Fibroblast of skin of abdomen (primary cell): ENCODE data around the gene UBALD2.
"Not testable (repeated sequence)": the region's sequence is repeated elsewhere in the genome, so short reads cannot be mapped to it uniquely, and the experiment has no call there.

Experiments used
- DNase-seq: peaks from one replicate; pipeline ENCODE4 v3.0.0-alpha.2; 2013

Gene UBALD2

DNA sequence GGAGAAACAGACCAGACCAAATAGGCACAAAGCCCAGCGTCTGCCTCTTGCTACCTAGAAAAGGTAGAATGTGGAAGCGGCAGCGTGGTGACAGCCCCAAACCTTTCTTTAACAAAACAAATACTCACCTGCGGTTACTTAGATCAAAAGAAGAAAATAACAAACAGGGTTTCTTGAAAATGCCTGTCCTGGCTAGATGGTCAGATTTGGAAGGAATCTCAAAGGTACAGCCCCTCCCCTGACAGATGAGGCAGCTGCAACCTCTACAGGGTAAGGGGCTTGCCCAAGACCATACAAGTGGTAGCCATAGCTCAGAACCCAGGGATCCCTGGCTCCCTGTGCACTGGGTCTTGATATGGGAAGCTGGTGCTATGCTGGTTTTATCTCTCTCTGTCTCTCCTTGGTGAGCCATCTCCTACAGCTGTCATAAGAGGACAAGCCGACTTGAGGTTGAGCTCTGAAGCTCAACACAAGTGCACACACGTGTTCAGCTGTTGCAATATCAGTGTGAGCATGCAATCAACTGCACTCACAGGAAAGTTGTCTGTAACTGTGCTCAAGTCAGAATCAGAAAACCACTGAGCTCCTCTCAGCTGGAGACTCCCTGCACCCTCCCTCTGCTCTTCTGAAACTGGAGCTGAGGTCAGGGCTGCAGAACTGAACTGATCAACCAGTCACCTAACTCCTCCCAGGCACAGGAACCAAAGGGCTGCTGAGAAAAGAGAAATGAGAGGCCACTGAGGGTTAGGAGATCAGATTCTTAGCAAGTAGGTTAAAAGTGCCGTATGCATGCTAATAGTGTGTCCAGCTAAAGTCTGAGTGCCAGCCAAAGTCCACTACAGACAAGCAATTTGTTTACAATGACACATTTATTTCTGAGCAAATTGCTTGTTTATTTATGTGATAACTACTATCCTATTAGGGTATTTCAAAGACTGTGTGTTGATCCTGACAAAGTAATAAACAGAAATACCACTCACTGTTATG is 18.8 kb upstream of the UBALD2 start:
- DNase-seq = peak; percentile 57

DNA sequence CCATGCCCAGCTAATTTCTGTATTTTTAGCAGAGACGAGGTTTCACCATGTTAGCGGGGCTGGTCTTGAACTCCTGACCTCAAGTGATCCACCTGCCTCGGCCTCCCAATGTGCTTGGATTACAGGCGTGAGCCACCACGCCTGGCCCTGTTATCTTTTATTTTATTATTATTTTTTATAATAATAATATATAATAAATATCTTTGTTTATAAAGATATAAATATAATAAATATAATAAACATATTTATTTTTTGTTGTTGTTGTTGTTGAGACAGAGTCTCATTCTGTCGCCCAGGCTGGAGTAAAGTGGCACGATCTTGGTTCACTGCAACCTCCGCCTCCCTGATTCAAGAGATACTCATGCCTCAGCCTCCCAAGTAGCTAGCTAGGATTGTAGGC is 17.8 kb upstream of the UBALD2 start:
- DNase-seq = no peak

DNA sequence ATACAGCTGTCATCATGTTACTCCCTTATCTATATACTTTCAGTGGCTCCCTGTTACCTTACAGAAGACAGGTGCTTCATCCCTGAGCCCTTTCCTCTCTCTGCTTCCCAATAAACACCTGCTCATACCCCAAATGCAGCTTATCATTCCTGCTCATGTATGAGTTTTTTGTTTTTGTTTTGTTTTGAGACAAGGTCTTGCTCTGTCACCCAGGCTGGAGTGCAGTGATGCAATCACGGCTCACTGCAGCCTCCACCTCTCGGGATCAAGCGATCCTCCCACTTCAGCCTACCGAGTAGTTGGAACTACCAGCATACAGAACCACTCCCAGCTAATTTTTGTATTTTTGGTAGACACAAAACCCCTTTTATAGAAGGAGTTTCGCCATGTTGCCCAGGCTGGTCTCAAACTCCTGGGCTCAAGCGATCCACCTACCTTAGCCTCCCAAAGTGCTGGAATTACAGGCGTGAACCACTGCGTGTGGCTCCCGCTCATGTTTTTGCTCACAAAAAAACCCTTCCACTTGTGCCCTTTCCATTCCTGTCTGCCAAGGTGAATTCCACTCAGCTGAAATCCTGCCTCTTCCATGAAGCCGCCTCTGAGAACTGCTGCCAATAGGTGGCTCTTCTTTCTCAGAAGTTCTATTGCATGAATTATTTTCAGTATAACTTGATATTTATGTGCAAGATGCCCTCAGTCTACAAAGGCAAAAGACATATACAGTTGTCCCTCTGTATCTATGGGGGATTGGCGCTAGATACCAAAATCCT is 16.9 kb upstream of the UBALD2 start:
- DNase-seq = no peak

GRCh38 chr17:76250141-76250540 is 15.0 kb upstream of the UBALD2 start:
- no peak for DNase-seq

DNA sequence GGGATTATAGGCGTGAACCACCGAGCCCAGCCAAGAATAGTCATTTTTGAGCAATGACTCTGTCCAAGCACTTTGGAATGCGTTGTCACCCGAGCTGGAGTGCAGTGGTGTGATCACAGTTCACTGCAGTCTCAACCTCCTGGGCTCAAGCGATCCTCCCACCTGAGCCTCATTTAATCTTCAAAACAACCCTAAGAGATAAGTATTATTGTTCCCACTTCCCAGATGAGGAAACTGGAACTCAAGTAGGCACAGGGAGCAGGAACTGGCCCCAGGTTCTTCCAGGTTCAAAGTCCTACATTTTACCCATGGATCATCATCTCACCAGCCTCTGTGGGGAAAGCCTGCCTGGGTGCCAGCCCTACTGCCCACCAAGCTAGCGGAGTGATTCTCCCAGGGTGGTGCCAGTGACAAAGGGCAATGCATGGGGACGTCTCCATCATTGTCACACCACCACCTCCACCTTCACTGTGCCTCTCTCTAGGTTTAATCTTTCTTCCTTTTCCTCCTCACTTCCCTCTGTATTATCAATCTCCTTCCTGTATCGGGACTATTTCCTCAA is 13.6 kb upstream of the UBALD2 start:
- DNase-seq = no peak

DNA sequence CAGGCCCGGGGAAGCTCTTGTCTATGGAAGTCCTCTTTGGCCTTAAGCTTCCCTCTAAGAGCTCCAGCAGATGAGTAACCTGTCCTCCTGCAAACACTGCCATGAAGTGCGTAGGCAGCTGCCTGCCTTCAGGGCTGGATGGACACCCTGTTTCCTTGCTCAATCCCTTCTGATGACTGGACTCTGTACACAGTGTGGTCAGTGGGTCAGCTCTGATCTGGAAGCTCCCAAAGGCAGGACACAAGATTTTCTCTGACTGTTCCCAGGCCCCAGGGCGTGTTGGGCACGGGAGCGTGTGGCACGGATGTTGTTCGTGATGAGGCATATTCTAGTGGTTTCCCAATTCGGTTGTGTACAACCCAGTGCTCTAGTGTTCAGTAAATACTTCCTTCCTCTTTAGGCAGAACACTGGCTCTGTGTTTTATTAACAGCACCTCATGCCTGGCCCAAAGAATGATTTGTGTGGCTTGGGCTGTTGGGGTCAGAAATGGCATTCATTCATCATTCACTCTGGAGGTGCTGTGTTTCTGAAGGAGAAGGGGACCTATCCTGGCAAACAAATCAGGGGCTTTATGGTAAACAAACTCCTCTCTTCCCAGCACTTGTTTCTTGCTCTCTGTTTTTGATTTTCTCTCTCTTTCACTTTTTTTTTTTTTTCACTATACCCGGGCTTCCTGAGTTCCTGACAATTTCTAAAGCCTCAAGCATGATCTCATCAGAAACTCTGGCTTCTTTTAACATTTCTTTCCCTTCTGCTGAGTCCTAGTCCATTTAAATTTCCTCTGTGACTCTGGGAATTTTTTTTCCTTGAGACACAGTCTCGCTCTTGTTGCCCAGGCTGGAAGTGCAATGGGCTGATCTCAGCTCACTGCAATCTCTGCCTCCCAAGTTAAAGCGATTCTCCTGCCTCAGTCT is 12.9 kb upstream of the UBALD2 start:
- DNase-seq = peak; percentile 35

- not testable (repeated sequence) for DNase-seq
These were observed 12.0 kb upstream of the UBALD2 start for GRCh38 chr17:76252967-76253766.

DNA sequence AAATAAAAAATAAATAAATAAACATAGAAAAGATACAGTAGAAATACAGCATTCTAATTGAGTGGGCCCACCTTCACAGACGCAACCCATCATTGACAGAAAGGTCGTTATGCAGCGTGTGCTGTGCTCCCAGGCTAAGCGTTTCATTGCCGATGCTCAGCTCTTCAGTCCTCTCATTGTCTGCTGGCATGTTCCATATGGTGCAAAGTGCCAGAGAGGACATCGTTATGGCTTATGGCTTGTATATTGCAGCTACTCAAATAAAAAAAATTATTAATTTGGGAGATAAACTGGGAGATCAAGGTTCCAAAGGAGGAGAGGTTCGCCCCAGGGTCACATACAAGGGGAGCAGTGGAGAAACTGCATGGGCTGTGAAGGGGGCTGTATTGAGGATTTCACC is 11.3 kb upstream of the UBALD2 start:
- no peak for DNase-seq

DNA sequence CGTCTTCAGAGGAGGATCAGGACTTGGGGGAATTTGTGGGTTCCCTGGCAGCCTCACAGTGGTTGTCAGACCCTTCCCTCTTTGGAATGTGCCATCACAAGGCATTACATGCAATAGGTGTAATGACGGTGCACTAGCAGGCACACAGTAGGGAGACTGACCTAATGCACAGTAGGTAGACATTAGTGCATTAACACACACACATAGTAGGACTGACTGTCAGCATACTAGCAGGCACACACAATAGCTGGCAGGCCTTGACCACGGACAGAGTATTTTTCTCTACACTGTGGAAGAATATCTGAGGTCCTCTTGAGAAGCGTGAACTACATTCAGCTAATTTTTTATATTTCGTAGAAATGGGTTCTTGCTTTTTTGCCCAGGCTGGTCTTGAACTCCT is 10.9 kb upstream of the UBALD2 start:
- DNase-seq = no peak

- DNase-seq = no peak
These were observed 9.2 kb upstream of the UBALD2 start for GRCh38 chr17:76255801-76256429.

DNA sequence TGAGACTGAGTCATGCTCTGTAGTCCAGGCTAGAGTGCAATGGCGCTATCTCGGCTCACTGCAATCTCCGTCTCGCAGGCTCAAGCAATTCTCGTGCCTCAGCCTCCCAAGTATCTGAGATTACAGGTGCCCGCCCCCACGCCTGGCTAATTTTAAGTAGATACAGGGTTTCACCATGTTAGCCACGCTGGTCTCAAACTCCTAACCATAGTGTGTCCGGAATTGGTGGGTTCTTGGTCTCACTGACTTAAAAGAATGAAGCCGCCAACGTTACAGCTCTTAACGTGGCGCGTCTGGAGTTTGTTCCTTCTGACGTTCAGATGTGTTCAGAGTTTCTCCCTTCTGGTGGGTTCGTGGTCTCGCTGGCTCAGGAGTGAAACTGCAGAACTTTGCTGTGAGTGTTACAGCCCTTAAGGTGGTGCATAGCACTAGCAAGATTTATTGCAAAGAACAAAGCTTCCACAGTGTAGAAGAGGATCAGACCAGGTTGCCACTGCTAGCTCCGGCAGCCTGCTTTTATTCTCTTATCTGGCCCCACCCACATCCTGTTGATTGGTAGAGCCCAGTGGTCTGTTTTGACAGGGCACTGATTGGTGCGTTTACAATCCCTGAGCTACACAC is 8.6 kb upstream of the UBALD2 start:
- DNase-seq = not testable (repeated sequence)

DNA sequence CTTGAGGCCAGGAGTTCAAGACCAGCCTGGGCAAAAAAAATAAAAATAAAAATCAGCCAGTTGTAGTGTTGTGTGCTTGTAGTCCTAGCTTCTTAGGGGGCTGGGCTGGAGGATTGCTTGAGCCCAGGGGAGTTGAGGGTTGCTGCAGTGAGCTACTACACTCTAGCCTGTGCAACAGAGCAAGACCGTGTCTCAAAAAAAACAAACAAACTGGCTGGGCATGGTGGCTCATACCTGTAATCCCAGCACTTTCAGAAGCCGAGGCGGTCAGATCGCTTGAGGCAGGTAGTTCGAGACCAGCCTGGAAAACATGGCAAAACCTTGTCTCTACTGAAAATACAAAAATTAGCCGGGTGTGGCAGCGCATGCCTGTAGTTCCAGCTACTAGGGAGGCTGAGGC is 4.9 kb upstream of the UBALD2 start:
- no peak for DNase-seq

- no peak for DNase-seq
These were observed 4.5 kb upstream of the UBALD2 start for GRCh38 chr17:76260669-76261068.

DNA sequence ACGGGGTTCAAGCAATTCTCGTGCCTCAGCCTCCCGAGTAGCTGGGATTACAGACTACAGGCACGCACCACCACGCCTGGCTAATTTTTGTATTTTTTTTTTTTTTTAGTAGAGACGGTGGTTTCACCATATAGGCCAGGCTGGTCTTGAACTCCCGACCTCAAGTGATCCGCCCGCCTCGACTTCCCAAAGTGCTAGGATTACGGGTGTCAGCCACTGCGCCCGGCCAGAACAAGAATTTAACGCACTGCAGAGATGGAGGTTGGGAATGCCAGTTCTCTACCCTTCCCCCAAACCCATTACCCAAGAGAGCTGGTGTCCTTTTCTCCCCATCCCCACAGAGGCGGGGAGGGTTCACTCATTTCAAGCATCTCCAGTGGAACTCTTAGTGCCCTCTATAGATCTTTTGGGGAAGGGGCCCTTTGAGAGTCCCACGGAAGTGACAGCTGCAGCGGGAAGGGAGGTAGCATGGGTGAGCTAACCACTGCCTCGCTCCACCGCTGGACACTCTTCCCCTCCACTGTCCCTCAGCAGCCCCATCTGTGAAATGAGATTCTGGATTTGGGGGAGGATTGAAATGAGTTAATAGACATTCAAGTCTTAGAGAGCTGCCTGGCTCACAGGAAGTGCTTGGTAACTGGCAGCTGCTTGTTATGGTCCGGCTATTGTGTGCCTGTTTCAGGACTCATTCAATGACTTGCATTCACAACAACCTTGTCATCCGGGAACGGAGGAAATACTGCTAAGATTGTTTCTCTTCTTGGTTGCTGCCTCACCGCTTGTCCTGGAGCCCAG is 3.5 kb upstream of the UBALD2 start:
- peak; percentile 23 for DNase-seq

GRCh38 chr17:76262732-76263344 is 2.3 kb upstream of the UBALD2 start:
- DNase-seq = no peak

DNA sequence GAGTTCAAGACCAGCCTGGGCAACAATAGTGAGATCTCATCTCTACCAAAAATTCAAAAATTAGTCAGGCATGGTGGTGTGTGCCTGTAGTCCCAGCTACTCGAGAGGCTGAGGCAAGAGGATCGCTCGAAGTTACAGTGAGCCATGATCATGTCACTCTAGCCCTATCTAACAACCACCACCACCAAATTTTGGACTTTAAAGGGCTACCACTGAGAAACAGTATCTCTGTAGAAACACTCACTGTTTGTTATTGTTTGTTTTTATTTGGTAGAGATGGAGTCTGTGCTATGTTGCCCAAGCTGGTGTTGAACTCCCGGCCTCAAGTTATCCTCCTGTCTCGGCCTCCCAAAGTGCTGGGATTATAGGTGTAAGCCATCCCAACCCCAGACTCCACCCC is 1.3 kb upstream of the UBALD2 start:
- DNase-seq = no peak

GRCh38 chr17:76264425-76264754 is 758 bp upstream of the UBALD2 start:
- no peak for DNase-seq

DNA sequence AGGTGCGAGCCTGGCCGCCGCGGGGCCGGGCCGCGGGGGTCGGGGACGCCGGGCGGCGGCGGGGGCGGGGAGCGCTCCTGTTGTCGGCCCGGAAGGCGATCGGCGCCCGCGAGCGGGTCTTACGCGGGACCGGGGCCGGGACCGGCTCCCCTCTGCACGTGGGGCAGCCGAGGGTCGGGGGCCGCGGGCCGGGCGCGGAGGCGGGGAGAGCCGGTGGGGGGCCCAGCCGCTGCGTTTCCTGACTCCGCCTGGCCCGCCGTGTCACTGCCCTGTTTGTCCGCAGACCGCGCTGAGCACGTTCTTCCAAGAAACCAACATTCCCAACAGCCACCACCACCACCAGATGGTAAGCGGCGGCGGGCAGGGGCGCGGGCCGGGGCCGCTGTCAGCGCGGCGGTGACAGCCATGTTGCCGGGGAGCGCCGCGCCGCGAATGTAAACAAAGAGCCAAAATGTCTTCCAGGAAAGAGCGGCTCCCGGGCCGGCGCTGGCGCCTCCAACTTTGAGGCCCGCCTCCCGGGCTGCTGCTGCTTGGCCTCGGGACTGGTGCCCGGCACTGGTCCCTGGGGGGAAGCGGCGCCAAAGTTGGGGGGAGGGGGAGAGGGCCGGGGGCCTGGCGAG is 586 bp downstream of the UBALD2 start:
- DNase-seq = peak; percentile 28
